HepG2 (cell line): ENCODE results near the gene TMEM41B. TPM values are rescaled to one million over a fixed set of nuclear protein-coding genes. Genes with fewer than 3 reads are reported as not detected.

Experiments
- ATAC-seq: fragments of 200-7000 bp; cut with Tn5 transposase; 3 replicates; pipeline ENCODE4 v1.9.1; 2020; ENCODE audit warnings: mild to moderate bottlenecking, moderate library complexity
- BruUV-seq: library from RNA; stranded (reverse); fragments of 400-500 nt; replicated peaks from 2 replicates; lab custom pipeline; 2021; lab: Mats Ljungman, UMichigan
- CTCF ChIA-PET: fragments of 300-600 bp; formaldehyde crosslinking; extraction: SDS; loops from one replicate; lab custom pipeline; 2021; ENCODE audit warnings: low total read pairs, inconsistent platforms, low intra/inter-chr PET ratio; lab: Yijun Ruan, JAX
- POLR2A ChIA-PET: fragments of 350-600 bp; sonication (Branson Sonifier 250); formaldehyde crosslinking; loops from one replicate; lab custom pipeline; 2020; ENCODE audit warnings: antibody characterized with exemption, inconsistent platforms; lab: Yijun Ruan, JAX
- DNase-seq: peaks from one replicate; pipeline ENCODE4 v3.0.0-alpha.2; 2015; ENCODE audit warnings: low spot score
- FAIRE-seq: peaks from 3 replicates; lab custom pipeline; 2011; peaks lifted over from hg19 to GRCh38; lab: Jason Lieb, UNC
- H2AFZ ChIP-seq: one replicate; pipeline ENCODE4 v1.6.1; 2011; ENCODE audit warnings: low read length, inconsistent platforms
- H3K27ac ChIP-seq: fragments of 300-600 bp; 3 replicates; pipeline ENCODE4 v1.8.0; 2011; ENCODE audit warnings: mixed run types, mild to moderate bottlenecking, mixed read lengths, low read length, inconsistent platforms; ENCODE audit not compliant: insufficient read depth; ENCODE audit errors: extremely low read length
- H3K27me3 ChIP-seq, 2 experiments: fragments of 200-600 bp in 1 of 2; 2 replicates in 1 of 2; 3 replicates in 1 of 2; pipeline versions ENCODE4 v1.6.0 to v1.8.0; 2011; ENCODE audit warnings: low read length in 2 of 2, mild to moderate bottlenecking in 2 of 2, moderate library complexity in 2 of 2, inconsistent platforms in 1 of 2; ENCODE audit not compliant: insufficient read depth in 2 of 2, control insufficient read depth in 1 of 2
- H3K36me3 ChIP-seq, 2 experiments: fragments of 200-600 bp in 1 of 2; replicated peaks in 1 of 2; 2 replicates in 1 of 2; 3 replicates in 1 of 2; pipeline versions ENCODE4 v1.5.1 to v1.8.0; 2011; ENCODE audit warnings: low read length in 2 of 2, inconsistent platforms in 1 of 2; ENCODE audit not compliant: insufficient read depth in 2 of 2, control insufficient read depth in 1 of 2
- H3K4me1 ChIP-seq: 2 replicates; pipeline ENCODE4 v1.5.1; 2012; ENCODE audit warnings: low read length, inconsistent platforms; ENCODE audit not compliant: insufficient read depth
- H3K4me2 ChIP-seq: 2 replicates; pipeline ENCODE4 v1.6.0; 2011; ENCODE audit warnings: low read depth, low read length, inconsistent platforms
- H3K4me3 ChIP-seq, 3 experiments: fragments of 200-600 bp in 1 of 3; sonication (generic), shearing (Covaris generic) in 1 of 3; replicated peaks in 1 of 3; 2 replicates each; pipeline ENCODE4 v1.5.1; 2011 to 2016; ENCODE audit warnings: low read length in 3 of 3, inconsistent platforms in 2 of 3, low read depth in 2 of 3, mild to moderate bottlenecking in 2 of 3, control low read depth in 1 of 3, mixed read lengths in 1 of 3; ENCODE audit not compliant: insufficient read depth in 1 of 3
- H3K79me2 ChIP-seq: one replicate; pipeline ENCODE4 v1.6.1; 2011; ENCODE audit warnings: low read length, inconsistent platforms; ENCODE audit not compliant: insufficient read depth
- H3K9ac ChIP-seq: 2 replicates; pipeline ENCODE4 v1.6.0; 2011; ENCODE audit warnings: mild to moderate bottlenecking, low read depth, low read length, inconsistent platforms; ENCODE audit not compliant: insufficient read depth
- H3K9me3 ChIP-seq: 2 replicates; pipeline ENCODE4 v1.5.1; 2012; ENCODE audit warnings: mild to moderate bottlenecking, low read length
- H4K20me1 ChIP-seq: 2 replicates; pipeline ENCODE4 v1.6.0; 2011; ENCODE audit warnings: inconsistent platforms, mild to moderate bottlenecking, low read length, moderate library complexity; ENCODE audit not compliant: insufficient read depth
- KLF11 ChIP-seq: IDR thresholded peaks from 2 replicates; pipeline ENCODE4 v1.6.1; 2016; ENCODE audit warnings: missing compliant biosample characterization
- ZNF773 ChIP-seq: sonication (generic); formaldehyde crosslinking; IDR thresholded peaks from 2 replicates; pipeline ENCODE4 v1.4.0; 2020; ENCODE audit warnings: missing genetic modification reagents, borderline replicate concordance
- WGBS: methylation state at CpG from one replicate; pipeline ENCODE4 v1.1.6; 2017; ENCODE audit warnings: low lambda C conversion rate; 5-methylcytosine and 5-hydroxymethylcytosine counted together
- in situ Hi-C: cut with HindIII; loops from 2 replicates; pipeline ENCODE4 v1.10.0; 2017; ENCODE audit warnings: low pct_unique_long_range_greater_than_20kb; ENCODE audit not compliant: extremely low pct_ligation_motif_present
- intact Hi-C: fragments of 100-400 bp; cut with micrococcal nuclease; formaldehyde crosslinking; loops from one replicate; pipeline ENCODE4 v1.10.0; 2022; ENCODE audit not compliant: unreplicated experiment
- polyA plus RNA-seq, 8 experiments: library from polyadenylated mRNA; depleted of rRNA in 3 of 8; stranded (reverse) in 7 of 8; unstranded in 1 of 8; fragments of >200 nt; fragmentation: Illumina TruSeq in 4 of 8; extraction: Trizol in 4 of 8; gene quantifications; 2 replicates each; pipeline versions ENCODE4 v1.2.1 to v1.2.3, GENCODE V29; 2011 to 2016; ENCODE audit warnings: low read depth in 4 of 8, missing spikeins in 1 of 8, mixed read lengths in 1 of 8; ENCODE audit not compliant: insufficient read depth in 1 of 8
- total RNA-seq, 5 experiments: library from RNA; depleted of rRNA; stranded (reverse); fragments of >200 nt; fragmentation: Illumina TruSeq; extraction: Trizol; gene quantifications; 2 replicates each; pipeline ENCODE4 v1.2.3, GENCODE V29; 2016; ENCODE audit warnings: low read depth in 1 of 5
- TF ChIP-seq, protein P1 (sequence below), 2 experiments: sonication (generic) in 1 of 2; formaldehyde crosslinking in 1 of 2; IDR thresholded peaks; 2 replicates each; pipeline versions ENCODE4 v1.5.1 to v1.6.1; 2011 to 2020; ENCODE audit warnings: borderline replicate concordance in 1 of 2, low read depth in 1 of 2, low read length in 1 of 2, mild to moderate bottlenecking in 1 of 2, missing genetic modification reagents in 1 of 2, moderate library complexity in 1 of 2
- TF ChIP-seq, protein P2 (sequence below): sonication (generic); formaldehyde crosslinking; IDR thresholded peaks from 2 replicates; pipeline ENCODE4 v1.4.0; 2020; ENCODE audit warnings: mild to moderate bottlenecking, missing genetic modification reagents

TMEM41B gene
- total and polyA plus RNA-seq, 2 of the 13 experiments (the other 11 are each of a cell fraction or from before 2014, with no cell fraction given), result 36.8 to 48.1 TPM

DNA sequence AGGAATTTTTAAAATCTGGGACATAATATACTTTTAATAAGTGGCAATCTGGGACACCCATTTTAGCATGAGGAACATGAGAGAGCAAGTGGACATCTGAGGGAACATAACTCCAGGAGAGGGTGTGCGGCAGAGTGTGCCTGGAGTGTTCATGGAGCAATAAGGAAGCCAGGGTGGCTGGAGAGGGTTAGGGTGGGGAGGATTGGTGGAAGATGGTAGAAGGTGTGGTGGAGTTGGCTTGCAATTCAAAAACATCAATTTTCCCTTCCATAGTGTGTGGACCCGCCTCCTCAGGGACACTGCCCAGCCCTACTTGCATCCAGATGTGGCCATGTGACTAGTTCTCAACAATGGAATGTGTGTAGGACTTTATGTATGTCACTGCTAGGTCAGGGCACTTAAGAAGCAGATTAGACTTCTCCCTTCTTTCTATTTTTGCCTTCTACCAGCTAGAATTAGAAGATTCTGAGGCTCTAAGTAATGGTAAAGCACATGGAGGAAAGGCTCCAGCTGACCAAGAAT is 44.8 kb downstream of the TMEM41B start:
- intact Hi-C loops, result loop anchor here (5.0 to 10.0 kb wide), 2 partner anchors 43 to 115 kb away; partner anchors contain the start of genes IPO7 and TMEM41B
- no peaks in the 10 kb centered on the region for H4K20me1 ChIP-seq
- no peak overlapping the region for H3K4me2 ChIP-seq
- DNase-seq (no peak), FAIRE-seq (no peak), ATAC-seq (no peak)
- H2AFZ ChIP-seq, result no peak overlapping the region
- no peaks in the 10 kb centered on the region for H3K36me3 ChIP-seq
- H3K9ac ChIP-seq, result no peak overlapping the region
- no peak overlapping the region for H3K4me3 ChIP-seq
- H3K27me3 ChIP-seq, result no peaks in the 10 kb centered on the region; a peak in 1 of 5 replicates
- BruUV-seq, result no TSS peak
- H3K79me2 ChIP-seq, result peaks cover 3% of the 10 kb centered on the region
- no peaks in the 10 kb centered on the region for H3K9me3 ChIP-seq
- H3K27ac ChIP-seq, result no peak overlapping the region
- in situ Hi-C loops, result no loop called here
- CTCF ChIA-PET, result no interaction called here
- H3K4me1 ChIP-seq, result peaks cover 26% of the 10 kb centered on the region
- TF ChIP-seq, protein P1, sequence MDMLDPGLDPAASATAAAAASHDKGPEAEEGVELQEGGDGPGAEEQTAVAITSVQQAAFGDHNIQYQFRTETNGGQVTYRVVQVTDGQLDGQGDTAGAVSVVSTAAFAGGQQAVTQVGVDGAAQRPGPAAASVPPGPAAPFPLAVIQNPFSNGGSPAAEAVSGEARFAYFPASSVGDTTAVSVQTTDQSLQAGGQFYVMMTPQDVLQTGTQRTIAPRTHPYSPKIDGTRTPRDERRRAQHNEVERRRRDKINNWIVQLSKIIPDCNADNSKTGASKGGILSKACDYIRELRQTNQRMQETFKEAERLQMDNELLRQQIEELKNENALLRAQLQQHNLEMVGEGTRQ (IDR thresholded peaks at IDR 0.05; ENCODE audit: low read depth, low read length), result 0 out of 2 replicates have a peak, but pooled peaks have one; percentile 7
- TF ChIP-seq, protein P1 (CRISPR knock-in tag; IDR thresholded peaks at IDR 0.05; ENCODE audit: borderline replicate concordance), result no peak
- TF ChIP-seq ZNF773 (CRISPR knock-in tag), result no peak
- TF ChIP-seq, all 625 proteins: peak for 1
- POLR2A ChIA-PET, result no interaction called here
- WGBS, result 73% methylated on average over 2 of the region's 2 CpGs

DNA sequence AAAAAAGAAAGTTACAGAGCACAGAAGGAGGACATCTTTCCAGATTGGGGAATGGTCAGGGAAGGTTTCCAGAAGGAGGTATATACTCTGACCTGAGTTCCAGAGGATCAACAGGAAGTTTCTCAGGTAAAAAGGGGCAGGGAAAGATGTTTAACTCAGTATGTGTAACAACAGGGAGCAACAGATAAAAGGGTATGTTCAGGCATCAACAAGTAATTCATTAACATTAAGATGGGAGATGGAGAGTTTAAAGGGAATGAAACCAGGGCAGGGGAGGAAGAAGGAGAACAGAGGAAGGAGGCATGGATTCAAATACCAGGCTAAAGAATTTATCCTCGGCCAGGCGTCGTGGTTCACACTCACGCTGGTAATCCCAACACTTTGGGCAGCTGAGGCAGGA is 46.7 kb downstream of the TMEM41B start:
- no TSS peak for BruUV-seq
- H3K27ac ChIP-seq, result no peak overlapping the region
- no peaks in the 10 kb centered on the region for H3K9me3 ChIP-seq
- no peak overlapping the region for H3K9ac ChIP-seq
- ChIA-PET CTCF (no interaction called here), POLR2A (interaction anchor here (3.1 kb wide), 1 partner anchor 47 kb away, joined by 11 read pairs; the partner anchor contains the start of gene TMEM41B)
- peaks cover 8% of the 10 kb centered on the region; the same call in 1 of the 2 replicates for H4K20me1 ChIP-seq
- no peaks in the 10 kb centered on the region; a peak in 1 of 5 replicates for H3K27me3 ChIP-seq
- H3K36me3 ChIP-seq, result no peaks in the 10 kb centered on the region
- in situ Hi-C loops, result no loop called here
- H3K4me2 ChIP-seq, result peak overlapping the region; percentile 18; the same call in 1 of the 2 replicates
- ATAC-seq (no peak), FAIRE-seq (no peak), DNase-seq (no peak)
- no peak overlapping the region for H2AFZ ChIP-seq
- TF ChIP-seq KLF11 (CRISPR knock-in tag), result no peak
- TF ChIP-seq, protein P2, sequence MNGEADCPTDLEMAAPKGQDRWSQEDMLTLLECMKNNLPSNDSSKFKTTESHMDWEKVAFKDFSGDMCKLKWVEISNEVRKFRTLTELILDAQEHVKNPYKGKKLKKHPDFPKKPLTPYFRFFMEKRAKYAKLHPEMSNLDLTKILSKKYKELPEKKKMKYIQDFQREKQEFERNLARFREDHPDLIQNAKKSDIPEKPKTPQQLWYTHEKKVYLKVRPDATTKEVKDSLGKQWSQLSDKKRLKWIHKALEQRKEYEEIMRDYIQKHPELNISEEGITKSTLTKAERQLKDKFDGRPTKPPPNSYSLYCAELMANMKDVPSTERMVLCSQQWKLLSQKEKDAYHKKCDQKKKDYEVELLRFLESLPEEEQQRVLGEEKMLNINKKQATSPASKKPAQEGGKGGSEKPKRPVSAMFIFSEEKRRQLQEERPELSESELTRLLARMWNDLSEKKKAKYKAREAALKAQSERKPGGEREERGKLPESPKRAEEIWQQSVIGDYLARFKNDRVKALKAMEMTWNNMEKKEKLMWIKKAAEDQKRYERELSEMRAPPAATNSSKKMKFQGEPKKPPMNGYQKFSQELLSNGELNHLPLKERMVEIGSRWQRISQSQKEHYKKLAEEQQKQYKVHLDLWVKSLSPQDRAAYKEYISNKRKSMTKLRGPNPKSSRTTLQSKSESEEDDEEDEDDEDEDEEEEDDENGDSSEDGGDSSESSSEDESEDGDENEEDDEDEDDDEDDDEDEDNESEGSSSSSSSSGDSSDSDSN (CRISPR knock-in tag), result no peak
- no peak overlapping the region for H3K4me3 ChIP-seq
- intact Hi-C loops, result loop anchor here (5.0 to 10.0 kb wide), 2 partner anchors 45 to 117 kb away; partner anchors contain the start of genes IPO7 and TMEM41B
- H3K4me1 ChIP-seq, result peaks cover 32% of the 10 kb centered on the region
- peaks cover 17% of the 10 kb centered on the region for H3K79me2 ChIP-seq
- WGBS, result 90% methylated on average over 4 of the region's 4 CpGs
